Upper lobe of left lung (tissue), 4 donors: ENCODE results near the gene C1QTNF12.

ENCODE experiments used
- CTCF ChIP-seq, 6 experiments: fragments of 450-650 bp in 4 of 6; fragments of 200-600 bp in 2 of 6; sonication (generic) in 2 of 6; IDR thresholded peaks; one replicate each; pipeline ENCODE4 v1.5.1; 2016 to 2019; ENCODE audit warnings: antibody characterized with exemption in 6 of 6
- EP300 ChIP-seq, 4 donors: sonication (generic); formaldehyde crosslinking; IDR thresholded peaks; one replicate each; pipeline ENCODE4 v1.5.1; 2017; ENCODE audit warnings: antibody characterized with exemption in 4 of 4, control low read depth in 2 of 4

DNA sequence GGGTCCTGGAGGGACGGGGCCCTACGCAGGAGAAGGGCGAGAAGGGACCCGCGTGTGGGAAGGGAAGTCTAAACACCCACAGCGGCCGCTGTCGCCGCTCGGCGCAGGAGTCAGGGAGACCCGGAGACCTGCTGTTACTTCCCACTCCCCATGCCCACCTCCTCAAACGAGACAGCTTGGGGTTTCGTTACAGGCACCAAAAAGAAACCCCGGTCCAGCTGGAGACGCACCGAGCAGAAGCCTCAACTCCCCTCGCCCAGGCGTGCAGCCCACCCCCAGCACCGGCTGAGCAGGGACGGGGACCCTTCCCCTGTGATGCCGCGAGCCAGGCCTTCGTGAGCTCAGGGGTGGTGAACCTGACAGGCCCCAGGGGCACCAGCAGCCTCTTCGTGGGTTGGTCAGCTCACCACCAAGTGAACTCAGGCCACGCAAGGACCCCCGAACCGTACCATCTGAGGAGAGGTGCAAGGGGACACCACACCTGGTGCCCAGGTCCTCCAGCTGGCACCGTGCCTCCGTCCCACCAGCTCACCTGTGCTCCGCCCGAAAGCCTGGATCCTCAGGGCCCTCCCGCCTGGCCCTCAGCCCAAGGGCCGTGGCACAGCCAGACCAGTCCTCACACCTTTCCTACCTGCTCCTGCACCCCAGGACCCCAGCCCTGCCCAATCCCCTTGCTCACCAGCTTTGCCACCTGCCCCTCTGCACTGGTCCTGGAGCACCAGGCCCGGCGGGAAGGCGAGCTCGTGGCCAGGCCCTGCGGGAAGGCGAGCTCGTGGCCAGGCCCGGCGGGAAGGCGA, 19.8 kb downstream of the C1QTNF12 start:
- TF ChIP-seq CTCF (IDR thresholded peaks at IDR 0.05): no peak
- TF ChIP-seq EP300 (IDR thresholded peaks at IDR 0.05): no peak
